Psoas muscle (tissue), 8 donors: Measurements from ENCODE around the gene COG8. TPM values are rescaled to one million over a fixed set of nuclear protein-coding genes. Genes with fewer than 3 reads are reported as not detected.

Source experiments
- ATAC-seq, 4 donors: fragments of 200-7000 bp; cut with Tn5 transposase; one replicate each; pipeline ENCODE4 v1.9.1; 2020; ENCODE audit warnings: moderate library complexity in 3 of 4, mild to moderate bottlenecking in 2 of 4
- DNase-seq, 2 donors: peaks; one replicate each; pipeline ENCODE4 v3.0.0-alpha.2; 2020
- H3K27ac ChIP-seq: fragments of 200-600 bp; one replicate; pipeline ENCODE4 v1.8.0; 2022
- H3K27me3 ChIP-seq, 3 donors: fragments of 200-600 bp in 1 of 3; one replicate each; pipeline versions ENCODE4 v1.6.1 to v1.8.0; 2013 to 2022; ENCODE audit warnings: low read length in 2 of 3, mild to moderate bottlenecking in 2 of 3, moderate library complexity in 1 of 3; ENCODE audit not compliant: insufficient read depth in 3 of 3
- H3K36me3 ChIP-seq, 2 donors: fragments of 200-600 bp in 1 of 2; one replicate each; pipeline versions ENCODE4 v1.6.1 to v1.8.0; 2013 to 2022; ENCODE audit warnings: low read depth in 1 of 2, mild to moderate bottlenecking in 1 of 2, moderate library complexity in 1 of 2; ENCODE audit not compliant: insufficient read depth in 1 of 2
- H3K4me1 ChIP-seq: fragments of 200-600 bp; one replicate; pipeline ENCODE4 v1.8.0; 2022
- H3K4me3 ChIP-seq: fragments of 200-600 bp; one replicate; pipeline ENCODE4 v1.8.0; 2022; ENCODE audit warnings: mild to moderate bottlenecking
- H3K9me3 ChIP-seq: fragments of 200-600 bp; one replicate; pipeline ENCODE4 v1.8.0; 2022
- CTCF ChIP-seq: fragments of 200-600 bp; IDR thresholded peaks from one replicate; pipeline ENCODE4 v1.8.0; 2022; ENCODE audit warnings: antibody characterized with exemption
- WGBS, 3 donors: extraction: QIAGEN DNeasy Blood & Tissue Kit; methylation state at CpG; one replicate each; pipeline versions ENCODE4 v1.1.6 to v1.1.7; 2013; 5-methylcytosine and 5-hydroxymethylcytosine counted together
- intact Hi-C, 2 donors: fragments of 100-400 bp; cut with DNase I; formaldehyde crosslinking; loops; one replicate each; pipeline versions ENCODE4 v1.11.0 to v1.14.2; 2022
- polyA plus RNA-seq, 3 donors: library from polyadenylated mRNA; stranded (reverse); fragments of 200-250 nt; gene quantifications; one replicate each; pipeline ENCODE4 v1.2.3, GENCODE V29; 2013
- total RNA-seq, 4 donors: library from RNA; stranded (reverse); fragmentation: NEBNext Ultra II Directional in 2 of 4; extraction: Animal tissue kit (Norgen Biotek cat#: 25700) in 2 of 4; gene quantifications; one replicate each; pipeline versions ENCODE4 v1.2.1 to v1.2.4, GENCODE V29; 2021 to 2023
- donor health status: healthy with polysubstance abuse.
- donor health status: DM: no; HTN: no; CAD: no; lungs with moderate emphysema.
- donor health status: Bipolar disorder and iron deficiency.
- donor health status: healthy.
- donor health status: DM: yes; HTN: yes; CAD: no.
- donor health status: DM: no; HTN: no; CAD: no.
- donor health status: DM: no; HTN: no; CAD: no.
- donor health status: DM: yes; HTN: yes; CAD: no.

COG8 gene
- total and polyA plus RNA-seq, 7 donors = 16.7 to 36.5 (median 28.3) TPM

- DNase-seq (no peak), ATAC-seq (no peak)
- 93 to 97% (median 96%) methylated on average over 5 of the region's 5 CpGs for WGBS, 3 donors
- Histone ChIP-seq H3K4me1 (peaks cover 9% of the 10 kb centered on the region), H3K9me3 (no peaks in the 10 kb centered on the region), H3K27me3 (no peaks in the 10 kb centered on the region), H3K4me3 (no peak overlapping the region), H3K36me3 (peaks cover 5 to 69% of the 10 kb centered on the region in 2 donors), H3K27ac (no peak overlapping the region)
- no peak for TF ChIP-seq CTCF
- intact Hi-C loops = loop anchor here in 1 of 2 donors (5.0 kb wide), 1 partner anchor 38 kb away; no protein-coding TSS in a partner anchor
Measured at GRCh38 chr16:69344171-69344570, 4.8 kb upstream of the COG8 start.

GRCh38 chr16:69340095-69340644, 806 bp upstream of the COG8 start:
- H3K36me3 ChIP-seq = peaks cover 5 to 65% of the 10 kb centered on the region in 2 donors
- intact Hi-C loops = loop anchor here (2.0 to 5.0 kb wide), 2 partner anchors 42 to 45 kb away; no protein-coding TSS in a partner anchor
- peak overlapping the region; percentile 94 for H3K27ac ChIP-seq
- WGBS, 3 donors = 7 to 10% (median 8%) methylated on average over 16 of the region's 16 CpGs
- peaks cover 23% of the 10 kb centered on the region for H3K4me1 ChIP-seq
- H3K4me3 ChIP-seq = peak overlapping the region; percentile 91
- TF ChIP-seq CTCF = no peak
- H3K27me3 ChIP-seq = no peaks in the 10 kb centered on the region
- DNase-seq (no peak), ATAC-seq (no peak)
- no peaks in the 10 kb centered on the region for H3K9me3 ChIP-seq

GRCh38 chr16:69338557-69339288, 641 bp downstream of the COG8 start:
- peak overlapping the region; percentile 91 for H3K4me3 ChIP-seq
- H3K4me1 ChIP-seq = peaks cover 23% of the 10 kb centered on the region
- H3K27ac ChIP-seq = peak overlapping the region; percentile 94
- WGBS, 3 donors = 16 to 18% (median 17%) methylated on average over 46 of the region's 46 CpGs
- peak in 1 of 4 donors; percentile 1 for ATAC-seq
- TF ChIP-seq CTCF = no peak
- DNase-seq = no peak
- no peaks in the 10 kb centered on the region for H3K9me3 ChIP-seq
- peaks cover 5 to 65% of the 10 kb centered on the region in 2 donors for H3K36me3 ChIP-seq
- H3K27me3 ChIP-seq = no peaks in the 10 kb centered on the region
- intact Hi-C loops = loop anchor here in 1 of 2 donors (1.0 kb wide), 1 partner anchor 27 kb away; the partner anchor contains the start of gene VPS4A

GRCh38 chr16:69334696-69335095, 4.7 kb downstream of the COG8 start:
- no peak for TF ChIP-seq CTCF
- intact Hi-C loops = no loop called here
- Histone ChIP-seq H3K9me3 (no peaks in the 10 kb centered on the region), H3K27me3 (no peaks in the 10 kb centered on the region), H3K4me1 (peaks cover 21% of the 10 kb centered on the region), H3K27ac (no peak overlapping the region), H3K36me3 (peaks cover 0 to 57% of the 10 kb centered on the region in 2 donors), H3K4me3 (no peak overlapping the region)
- DNase-seq = no peak
- ATAC-seq = no peak
- 90 to 92% (median 91%) methylated on average over 9 of the region's 9 CpGs for WGBS, 3 donors
